GM21447 (cell line): ENCODE results near the gene DLGAP4.

Source experiments
- ATAC-seq: cut with Tn5 transposase; IDR thresholded peaks from one replicate; pipeline ENCODE4 v1.9.1; 2021; ENCODE audit not compliant: unreplicated experiment

The DLGAP4 gene

DNA sequence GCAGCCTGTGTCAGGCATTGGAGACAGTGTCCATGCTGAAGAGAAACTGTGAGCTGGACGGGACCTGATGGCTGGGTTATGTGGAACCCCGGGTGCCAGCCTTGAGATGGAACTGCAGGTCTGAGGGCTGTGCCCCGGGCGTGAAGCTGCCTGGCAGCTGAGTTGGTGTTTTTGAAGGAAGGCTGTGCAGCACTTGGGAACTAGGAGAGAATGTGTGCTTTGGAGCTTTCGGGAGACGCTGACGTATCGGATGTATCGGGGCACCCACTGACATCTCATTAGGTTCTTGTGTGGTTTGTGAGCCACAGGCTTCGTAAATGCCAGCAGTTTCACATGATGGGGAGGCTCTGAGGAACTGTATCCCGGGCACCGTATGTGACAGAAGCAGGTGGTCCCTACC, 2.2 kb downstream of the DLGAP4 start:
- ATAC-seq, result no peak

DNA sequence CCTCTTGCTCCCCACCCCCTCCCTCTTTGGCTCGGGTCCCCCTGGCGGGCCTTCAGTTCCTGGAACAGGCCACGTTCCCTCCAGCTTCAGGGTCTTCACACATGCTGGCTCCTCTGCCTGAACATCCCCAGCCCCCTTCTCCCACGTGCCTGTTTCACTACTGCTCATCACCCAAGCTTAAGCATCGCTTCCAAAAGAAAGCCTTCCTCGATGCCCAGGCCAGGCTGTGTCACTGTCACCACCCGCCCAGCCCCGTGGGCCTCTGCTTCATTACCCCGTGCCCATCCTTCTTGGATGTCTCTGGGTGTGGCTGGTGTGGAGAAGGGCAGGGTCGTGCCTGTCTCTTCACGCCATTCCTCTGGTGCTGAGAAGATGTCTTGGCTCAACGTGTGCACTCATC, 2.8 kb downstream of the DLGAP4 start:
- ATAC-seq, result no peak

DNA sequence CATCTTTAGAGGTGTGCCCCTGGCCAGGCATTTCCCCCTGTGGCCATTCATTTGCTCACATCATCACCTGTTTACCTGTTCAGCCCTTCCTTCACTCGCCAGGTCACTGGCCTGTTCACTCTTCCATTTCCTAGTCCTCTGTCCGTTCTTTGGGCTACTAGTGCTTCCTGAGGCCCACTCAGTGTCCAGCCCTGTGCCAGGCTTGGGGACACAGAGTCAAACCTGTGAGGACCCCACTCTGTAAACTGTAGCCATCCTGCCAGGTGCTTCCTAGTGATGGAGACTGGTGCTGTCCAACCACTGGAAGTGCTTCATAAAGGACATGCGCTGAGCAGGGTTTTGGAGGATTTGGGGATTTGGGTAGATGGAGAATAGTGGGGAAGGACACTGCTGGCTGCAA, 3.5 kb downstream of the DLGAP4 start:
- ATAC-seq, result no peak

DNA sequence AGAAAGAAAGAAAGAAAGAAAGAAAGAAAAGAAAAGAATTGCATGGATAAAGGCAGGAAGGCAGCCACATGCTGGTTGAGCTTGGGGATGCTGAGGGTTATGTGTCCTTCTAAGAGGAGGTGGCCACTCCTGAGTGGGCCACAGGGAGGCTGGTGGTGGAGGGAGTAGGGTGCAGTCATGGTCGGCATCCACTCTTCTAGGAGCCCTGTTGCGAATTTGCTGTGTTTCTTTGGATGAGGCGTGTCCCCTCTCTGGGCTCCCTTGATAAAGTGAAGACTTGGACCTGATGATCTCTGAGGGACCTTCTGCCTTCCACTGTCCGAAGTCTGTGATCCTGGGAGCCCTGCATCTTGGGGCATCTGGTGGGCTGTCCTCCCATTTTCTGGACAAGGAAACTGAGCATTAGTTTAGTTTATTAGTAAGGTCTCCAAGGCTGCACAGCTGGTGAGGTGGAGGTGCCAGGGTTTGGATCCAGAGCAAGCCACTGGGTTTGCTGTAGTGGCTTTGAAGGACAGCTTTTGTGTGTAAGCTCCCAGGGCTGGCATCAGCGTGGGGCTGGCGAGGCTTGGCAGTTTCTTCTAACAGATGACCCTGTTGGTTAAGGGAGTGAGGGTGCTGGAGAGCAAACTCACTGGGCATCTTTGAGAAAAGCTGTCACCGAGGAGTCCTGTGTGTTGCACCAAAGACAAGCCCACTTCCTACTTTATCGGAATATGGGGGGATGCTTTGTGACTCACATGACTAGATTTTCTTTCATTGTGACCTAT, 4.3 kb downstream of the DLGAP4 start:
- ATAC-seq, result no peak

DNA sequence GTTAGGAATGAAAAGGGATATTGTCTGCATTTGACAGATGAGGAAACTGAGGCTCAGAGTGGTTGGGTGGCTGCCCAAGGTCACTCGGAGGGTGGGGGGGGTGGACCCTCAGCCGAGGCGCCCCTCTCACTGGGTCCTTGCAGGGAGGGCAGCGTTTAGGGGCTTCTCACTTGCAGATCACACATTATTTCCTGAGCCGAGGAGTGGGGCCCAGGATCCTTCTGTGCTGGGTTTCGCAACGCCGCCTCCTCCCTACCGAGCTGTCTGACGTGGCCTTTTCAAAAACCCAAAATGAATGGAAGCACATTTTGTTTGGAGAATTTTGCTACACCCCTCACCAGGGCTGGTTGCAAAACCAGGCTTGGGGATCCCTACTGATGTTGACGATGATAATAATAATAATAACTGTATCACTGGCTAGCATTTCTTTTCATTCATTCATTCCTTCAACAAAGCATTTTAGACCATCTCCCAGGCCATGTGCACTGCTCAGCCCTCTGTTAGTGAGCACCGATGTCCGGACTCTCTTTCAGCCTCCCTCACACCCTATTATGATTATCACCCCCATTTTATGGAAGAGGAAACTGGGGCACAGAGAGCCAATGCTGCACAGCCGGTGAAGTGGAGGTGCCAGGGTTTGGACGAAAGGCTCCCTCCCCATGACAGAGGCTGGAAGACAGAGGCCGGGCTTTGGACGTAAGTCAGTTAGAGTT, 5.2 kb downstream of the DLGAP4 start:
- ATAC-seq, result no peak

DNA sequence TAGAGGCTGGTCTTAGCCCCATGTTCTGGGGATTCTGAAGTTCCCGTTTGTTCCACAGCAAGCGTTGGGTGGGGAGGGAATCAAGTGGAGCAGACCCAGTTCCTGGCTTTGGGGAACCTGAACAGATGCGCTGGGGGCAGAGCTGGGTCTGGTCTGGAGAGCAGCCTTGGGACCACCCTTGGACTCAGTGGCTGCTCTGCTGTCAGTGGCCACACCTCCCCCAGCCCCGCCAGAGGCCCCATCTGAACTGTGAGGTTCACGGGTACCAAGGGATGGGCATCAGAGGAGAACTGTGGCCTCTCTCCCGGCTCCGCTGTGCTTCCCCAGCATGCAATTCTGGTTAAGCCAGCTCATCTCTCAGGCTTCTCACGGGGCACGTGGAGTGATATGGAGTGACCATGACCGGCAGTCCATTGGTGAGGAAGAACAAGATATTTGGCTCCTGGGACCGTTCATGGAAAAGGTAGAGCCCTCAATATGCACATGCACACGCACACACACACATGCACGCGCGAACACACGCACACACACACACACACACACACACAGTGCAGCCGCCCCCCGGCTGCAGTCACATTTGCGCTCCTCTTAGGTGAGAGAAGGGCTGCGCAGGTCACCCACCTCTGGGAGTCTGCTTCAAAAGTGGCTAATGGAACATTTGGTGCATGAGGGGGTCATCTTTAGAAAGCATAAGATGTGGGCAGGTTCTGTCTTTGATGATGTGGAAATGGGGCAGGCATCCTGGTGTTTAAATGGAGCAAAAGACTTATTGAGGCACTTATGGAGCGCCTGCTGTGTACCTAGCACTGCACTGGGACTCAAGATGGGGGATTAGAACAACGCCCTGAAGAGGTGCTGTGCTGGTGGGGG, 6.0 kb downstream of the DLGAP4 start:
- ATAC-seq, result no peak

DNA sequence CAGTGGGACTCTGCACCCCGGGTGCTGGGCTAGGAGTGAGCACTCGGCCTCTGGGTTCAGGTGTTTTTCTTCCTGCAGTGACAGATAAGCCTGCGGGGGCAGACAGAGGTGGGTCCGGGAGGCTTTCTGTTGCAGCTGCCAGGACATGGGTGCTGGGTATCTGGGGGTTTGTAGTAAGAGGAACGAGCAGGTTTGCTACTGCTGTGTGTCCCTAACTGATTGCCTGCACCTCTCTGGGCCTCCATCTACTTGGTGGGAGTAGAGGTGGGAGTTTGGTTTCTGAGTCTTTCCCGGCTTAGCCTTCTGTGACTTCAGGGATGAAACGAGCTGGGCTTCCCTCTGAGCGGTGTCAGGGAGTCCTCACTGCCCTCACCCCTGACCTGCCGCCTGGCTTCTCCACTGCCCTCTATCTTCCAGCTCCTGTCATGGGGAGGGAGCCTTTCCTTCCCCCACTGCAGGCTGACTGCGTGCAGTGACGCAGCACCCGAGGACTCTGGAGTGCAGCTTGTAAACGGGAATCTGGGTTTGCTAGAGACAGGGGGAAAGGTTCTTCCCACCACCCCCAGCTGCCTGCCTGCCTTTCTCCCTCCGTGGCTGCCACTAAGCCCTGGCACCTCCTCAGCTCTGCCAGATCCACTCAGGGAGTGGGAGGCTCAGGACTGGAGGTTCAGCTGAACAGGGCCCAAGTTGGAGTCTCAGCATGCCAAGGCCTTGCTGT, 6.7 kb downstream of the DLGAP4 start:
- no peak for ATAC-seq

DNA sequence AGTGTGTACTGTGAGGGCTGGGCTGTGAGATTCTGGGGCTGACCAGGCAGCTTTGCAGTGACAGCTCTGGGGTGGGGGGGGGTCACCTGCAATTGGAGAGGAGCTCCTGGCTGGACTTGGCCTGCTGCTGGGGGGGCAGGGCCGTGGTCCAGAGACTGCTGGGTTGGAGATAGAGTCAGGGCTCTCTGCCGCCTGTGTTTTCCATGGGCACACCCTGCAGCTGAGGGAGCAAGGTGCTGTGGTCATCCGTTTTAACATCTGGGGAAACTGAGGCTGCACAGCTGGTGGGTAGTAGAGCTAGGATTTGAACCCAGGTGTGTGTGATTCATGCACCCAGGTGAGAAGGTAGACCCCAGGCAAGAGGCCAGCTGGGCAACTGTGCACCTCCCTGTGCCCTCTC, 7.3 kb downstream of the DLGAP4 start:
- no peak for ATAC-seq

DNA sequence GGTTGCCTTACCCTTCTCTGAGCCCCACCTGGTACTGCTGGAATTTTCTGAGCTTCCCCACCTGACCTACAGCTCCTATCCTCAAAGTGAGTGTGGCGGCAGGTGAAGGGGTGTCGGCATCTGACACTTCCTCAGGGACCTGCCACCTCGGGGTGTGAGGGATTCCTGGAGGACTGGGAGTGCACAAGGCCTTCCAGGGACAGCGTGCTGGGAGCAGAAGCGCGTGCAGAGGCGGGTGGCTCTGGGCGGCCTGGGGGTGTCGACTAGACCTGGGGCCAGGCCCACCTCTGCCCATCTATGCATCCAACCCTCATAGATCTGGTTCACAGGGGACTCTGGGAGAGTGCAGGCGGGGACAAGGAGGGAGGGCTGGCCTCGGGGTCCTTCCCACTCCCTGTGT, 7.8 kb downstream of the DLGAP4 start:
- no peak for ATAC-seq

DNA sequence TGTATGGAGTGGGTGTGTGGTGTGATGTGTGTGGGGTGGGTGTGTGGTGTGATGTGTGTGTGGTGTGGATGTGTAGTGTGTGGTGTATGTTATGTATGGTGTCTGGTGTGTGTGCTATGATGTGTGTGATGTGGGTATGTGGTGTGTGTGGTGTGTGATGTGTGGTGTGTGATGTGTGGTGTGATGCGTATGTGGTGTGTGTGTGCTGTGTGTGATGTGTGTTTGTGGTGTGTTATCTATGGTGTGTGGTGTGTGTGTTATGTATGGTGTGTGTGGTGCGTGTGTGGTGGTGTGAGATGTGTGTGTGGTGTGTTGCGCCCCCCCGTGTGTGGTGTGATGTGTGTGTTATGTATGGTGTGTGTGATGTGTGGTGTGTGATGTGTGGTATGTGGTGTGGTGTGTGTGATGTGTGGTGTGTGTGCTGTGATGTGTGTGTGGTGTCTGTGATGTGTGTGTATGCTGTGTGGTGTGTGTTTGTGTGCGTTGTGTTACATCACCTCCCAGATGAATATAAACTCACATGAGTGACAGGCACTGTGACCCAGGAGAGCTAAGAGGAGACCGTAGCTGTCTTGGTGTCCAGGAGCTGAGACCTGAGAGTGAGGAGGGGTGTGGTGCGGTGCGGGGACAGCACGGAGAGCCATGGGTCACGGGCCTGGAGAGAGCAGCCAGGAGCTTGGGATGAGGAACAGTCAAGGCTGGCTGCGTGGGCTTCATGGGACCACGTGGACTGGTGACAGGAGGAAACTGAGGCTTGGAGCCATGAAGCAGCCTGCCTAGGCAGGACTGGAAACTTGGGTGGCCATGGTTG, 8.8 kb downstream of the DLGAP4 start:
- ATAC-seq, result no peak

DNA sequence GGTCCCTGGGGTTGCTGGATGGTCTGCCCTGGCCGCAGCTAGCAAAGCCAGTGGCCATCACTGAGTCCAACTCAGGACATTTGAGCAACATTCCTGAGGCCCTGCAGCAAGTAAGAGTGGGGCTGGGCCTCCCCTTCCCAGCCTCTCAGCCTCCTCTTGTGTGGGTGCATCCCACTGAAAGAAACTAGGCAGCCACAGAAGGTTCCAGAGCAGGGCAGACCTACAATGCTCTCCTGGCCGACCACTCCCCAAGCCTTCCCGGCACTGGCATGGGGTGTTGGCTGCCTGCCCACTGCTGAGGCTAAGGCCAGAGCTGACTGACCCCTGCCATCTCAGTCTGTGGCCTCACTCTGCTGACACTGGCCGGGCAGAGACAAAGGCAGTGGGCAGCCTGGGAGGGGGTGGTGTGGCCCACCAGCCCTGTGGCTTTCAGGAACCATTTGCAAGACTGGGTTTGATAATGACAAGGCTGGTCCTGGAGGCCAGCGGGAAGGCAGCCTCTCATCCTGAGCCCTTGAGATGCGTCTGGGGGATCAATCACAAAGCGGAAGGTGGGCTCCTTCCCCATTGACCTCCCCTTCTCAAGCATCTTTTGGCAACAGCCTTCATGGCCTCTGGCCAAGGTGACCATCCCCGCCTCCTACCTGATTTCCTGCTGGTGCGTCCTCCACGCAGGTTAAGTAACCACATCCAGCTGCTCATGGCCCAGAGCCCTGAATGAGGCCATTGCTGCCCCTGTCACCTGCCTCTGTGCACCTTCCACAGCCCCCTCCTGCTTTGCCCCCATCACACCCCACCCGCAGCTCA, 9.6 kb downstream of the DLGAP4 start:
- no peak for ATAC-seq

DNA sequence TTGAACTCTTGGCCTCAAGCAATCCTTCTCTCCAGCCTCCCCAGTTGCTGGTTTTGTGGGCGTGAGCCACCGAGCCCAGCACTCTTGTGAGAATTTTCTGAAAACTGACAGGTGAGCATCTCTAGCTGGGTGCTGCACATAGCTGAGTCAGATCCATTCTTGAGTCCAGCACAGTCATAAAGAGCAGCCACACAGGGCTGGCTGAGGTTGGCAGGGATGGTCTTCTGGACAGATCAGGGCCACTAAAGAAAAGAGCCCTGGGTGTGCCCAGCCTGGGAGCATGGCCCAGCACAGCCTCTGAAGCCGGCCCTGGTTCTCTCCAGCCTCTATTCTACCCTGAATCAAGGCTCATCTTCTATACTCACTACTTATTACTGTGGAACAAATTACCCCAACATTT, 11.5 kb downstream of the DLGAP4 start:
- ATAC-seq, result no peak

DNA sequence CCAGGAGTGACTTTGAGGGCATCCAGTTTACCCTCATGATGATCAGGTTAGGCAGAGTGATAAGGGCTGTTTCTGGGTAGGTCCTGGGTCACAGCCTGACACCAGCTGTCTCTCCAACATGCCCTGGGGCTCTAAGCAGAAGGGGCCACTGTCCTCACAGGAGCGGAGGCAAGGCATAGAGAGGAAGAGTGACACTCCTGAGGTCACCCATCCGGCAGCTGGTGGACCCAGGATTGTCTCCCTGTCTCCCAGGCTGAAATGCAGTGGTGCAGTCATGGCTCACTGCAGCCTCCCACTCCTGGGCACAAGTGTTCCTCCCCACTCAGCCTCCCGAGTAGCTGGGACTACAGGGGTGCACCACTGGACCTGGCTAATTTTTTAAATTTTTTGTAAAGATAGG, 12.0 kb downstream of the DLGAP4 start:
- no peak for ATAC-seq

DNA sequence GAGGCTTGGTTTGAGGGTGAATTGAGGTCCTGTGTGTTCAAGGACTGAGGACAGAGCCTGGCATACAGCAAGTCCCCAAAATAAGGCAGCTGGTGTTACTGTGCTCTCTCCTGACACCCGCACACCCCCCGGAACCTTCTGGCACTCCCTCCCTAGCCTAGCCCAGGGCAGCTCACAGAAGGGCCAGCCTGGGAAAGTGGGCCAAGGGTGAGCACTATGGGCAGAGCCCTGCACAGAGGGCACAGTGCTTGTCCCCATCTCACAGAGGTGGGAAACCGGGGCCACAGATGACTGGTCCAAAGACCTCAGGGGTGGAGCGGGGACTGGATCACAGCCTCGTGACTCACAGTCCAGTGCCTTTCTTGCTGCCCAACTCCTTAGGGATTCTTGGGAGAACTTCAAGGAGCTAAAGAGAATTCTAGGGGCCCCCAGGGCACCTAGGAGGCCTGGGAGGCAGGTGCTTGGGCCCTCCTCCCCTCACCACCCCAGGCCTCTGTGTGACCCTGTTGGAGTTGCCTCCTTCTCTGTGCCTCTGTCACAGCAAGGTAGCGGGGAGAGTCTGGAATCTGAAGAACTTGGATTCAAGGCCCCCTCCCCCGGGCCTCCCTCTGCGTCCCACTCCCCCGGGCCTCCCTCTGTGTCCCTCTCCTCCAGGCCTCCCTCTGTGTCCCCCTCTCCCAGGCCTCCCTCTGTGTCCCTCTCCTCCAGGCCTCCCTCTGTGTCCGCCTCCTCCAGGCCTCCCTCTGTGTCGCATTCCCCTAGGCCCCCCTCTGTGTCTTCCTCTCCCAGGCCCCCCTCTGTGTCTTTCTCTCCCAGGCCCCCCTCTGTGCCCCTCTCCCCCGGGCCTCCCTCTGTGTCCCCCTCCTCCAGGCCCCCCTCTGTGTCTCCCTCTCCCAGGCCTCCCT, 13.5 kb downstream of the DLGAP4 start:
- ATAC-seq, result no peak

DNA sequence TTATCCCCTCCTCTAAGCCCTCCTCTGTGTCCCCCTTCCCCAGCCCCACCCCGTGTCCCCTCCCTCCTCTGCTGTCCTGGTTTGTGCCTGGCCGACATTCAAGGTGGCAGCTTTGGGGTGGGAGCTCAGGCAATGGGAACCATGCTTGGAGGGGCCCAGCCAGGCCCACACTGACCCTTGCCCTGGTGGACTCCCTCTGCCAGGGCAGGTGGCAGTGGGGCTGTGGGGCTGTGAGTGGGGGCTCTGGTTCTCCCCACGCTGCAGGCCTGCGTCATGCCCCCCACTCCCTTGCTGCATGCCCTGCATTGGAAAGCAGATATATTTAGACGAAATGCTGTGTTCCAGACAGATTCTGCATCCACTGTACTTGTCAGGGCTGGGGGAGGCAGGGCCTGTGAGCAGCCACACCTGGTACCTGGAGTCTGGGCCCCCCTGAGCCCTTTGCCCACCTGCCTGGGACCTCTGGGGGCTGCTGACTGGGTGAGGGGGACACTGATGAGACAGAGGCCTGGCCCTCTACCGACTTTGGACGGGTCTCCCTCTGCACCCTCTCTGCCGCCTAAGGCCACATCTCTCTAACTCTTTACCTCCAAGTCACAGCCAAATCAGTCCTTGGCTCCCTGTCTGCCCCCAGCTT, 14.2 kb downstream of the DLGAP4 start:
- no peak for ATAC-seq

DNA sequence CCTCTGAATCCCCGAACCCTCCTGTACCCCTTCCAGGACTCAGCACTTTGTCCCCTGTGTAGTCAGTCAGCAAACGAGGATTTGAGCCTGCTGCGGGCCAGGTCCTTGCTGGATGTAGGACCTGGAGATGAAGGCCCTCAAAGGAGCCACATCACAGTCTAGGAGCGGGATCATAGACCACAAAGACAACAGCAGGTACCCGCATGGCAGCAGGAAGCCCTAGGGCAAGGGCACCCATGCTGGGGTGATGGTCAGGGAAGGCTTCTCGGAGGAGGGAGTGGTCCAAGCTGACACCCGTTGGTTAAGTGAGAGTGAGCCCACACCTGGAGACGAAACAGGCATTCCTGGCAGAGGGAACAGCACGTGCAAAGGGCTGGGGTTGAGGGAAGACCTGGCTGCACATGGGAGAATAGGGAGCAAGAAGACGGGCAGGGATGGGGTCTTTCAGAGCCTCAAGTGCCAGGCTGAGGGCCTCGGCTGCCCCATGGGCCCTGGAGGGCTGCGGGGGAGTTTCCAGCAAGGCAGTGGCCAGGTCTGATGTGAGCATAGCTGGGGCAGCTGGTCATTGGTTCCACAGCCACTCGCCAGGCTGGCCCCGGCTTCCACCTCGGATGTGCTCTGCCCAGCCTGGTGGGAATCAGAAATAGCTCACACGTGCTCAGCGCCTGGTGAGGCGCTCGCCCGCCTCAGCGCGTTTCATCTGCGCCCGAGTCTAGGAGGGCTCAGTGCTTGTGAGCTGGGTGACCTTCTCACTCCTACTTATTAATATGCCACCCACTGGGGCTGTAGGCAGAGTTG, 15.0 kb downstream of the DLGAP4 start:
- no peak for ATAC-seq

DNA sequence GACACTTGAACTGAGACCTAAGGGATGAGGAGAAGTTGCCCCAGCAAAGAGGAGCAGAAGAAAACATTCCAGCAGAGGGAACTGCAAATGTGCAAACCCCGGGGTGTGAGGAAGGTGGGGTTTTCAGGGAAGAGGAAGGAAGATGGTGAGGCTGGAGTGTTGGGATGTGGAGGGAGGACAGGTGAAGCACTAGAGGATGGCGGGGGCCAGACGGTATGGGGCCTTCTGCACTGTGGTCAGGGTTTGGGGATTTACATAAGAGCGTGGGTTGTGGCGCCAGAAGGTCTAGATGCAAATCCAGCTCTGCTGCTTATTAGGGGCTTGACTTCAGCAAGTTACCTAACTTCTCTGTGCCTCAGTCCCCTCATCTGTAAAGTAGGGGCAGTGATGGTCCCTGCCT, 16.0 kb downstream of the DLGAP4 start:
- no peak for ATAC-seq
